Neuronal stem cell (in vitro differentiated cells): ENCODE data around the gene SIDT1.

ENCODE experiments used
- DNase-seq: peaks from one replicate; pipeline ENCODE4 v3.0.0-alpha.2; 2013; ENCODE audit warnings: low spot score
- H2AFZ ChIP-seq: one replicate; pipeline ENCODE4 v1.6.1; 2013; ENCODE audit warnings: mild to moderate bottlenecking, low read length, inconsistent platforms
- H2AK5ac ChIP-seq: 2 replicates; pipeline ENCODE4 v1.6.1; 2013; ENCODE audit warnings: low read depth, mild to moderate bottlenecking, inconsistent platforms, low read length, moderate library complexity, mixed read lengths
- H2BK120ac ChIP-seq: 2 replicates; pipeline ENCODE4 v1.6.1; 2013; ENCODE audit warnings: low read depth, mild to moderate bottlenecking, inconsistent platforms, low read length, moderate library complexity, mixed read lengths
- H2BK12ac ChIP-seq: one replicate; pipeline ENCODE4 v1.6.1; 2013; ENCODE audit warnings: low read length, inconsistent platforms
- H2BK15ac ChIP-seq: 2 replicates; pipeline ENCODE4 v1.6.1; 2013; ENCODE audit warnings: mild to moderate bottlenecking, low read length, inconsistent platforms, mixed read lengths
- H2BK5ac ChIP-seq: one replicate; pipeline ENCODE4 v1.6.1; 2013; ENCODE audit warnings: inconsistent platforms, mild to moderate bottlenecking, low read length, moderate library complexity
- H3K14ac ChIP-seq: one replicate; pipeline ENCODE4 v1.6.1; 2013; ENCODE audit warnings: low read length, inconsistent platforms
- H3K18ac ChIP-seq: 2 replicates; pipeline ENCODE4 v1.6.1; 2013; ENCODE audit warnings: low read length, inconsistent platforms
- H3K23ac ChIP-seq: 2 replicates; pipeline ENCODE4 v1.6.1; 2013; ENCODE audit warnings: low read depth, mild to moderate bottlenecking, mixed read lengths, low read length, inconsistent platforms; ENCODE audit not compliant: poor library complexity
- H3K27ac ChIP-seq: replicated peaks from 3 replicates; pipeline ENCODE4 v1.5.1; 2013; ENCODE audit warnings: low read length, inconsistent platforms
- H3K27me3 ChIP-seq, 3 experiments: 2 replicates each; pipeline ENCODE4 v1.6.1; 2013; ENCODE audit warnings: low read length in 3 of 3, mild to moderate bottlenecking in 2 of 3, inconsistent platforms in 1 of 3, low read depth in 1 of 3, mixed read lengths in 1 of 3, moderate library complexity in 1 of 3; ENCODE audit not compliant: control insufficient read depth in 3 of 3, insufficient read depth in 3 of 3
- H3K36me3 ChIP-seq, 2 donors: replicated peaks in 1 of 2; 2 replicates each; pipeline ENCODE4 v1.6.1; 2013; ENCODE audit warnings: low read length in 2 of 2; ENCODE audit not compliant: control insufficient read depth in 2 of 2, insufficient read depth in 2 of 2
- H3K4ac ChIP-seq: 2 replicates; pipeline ENCODE4 v1.6.1; 2013; ENCODE audit warnings: inconsistent platforms, mild to moderate bottlenecking, low read length, moderate library complexity
- H3K4me1 ChIP-seq, 2 donors: 1 replicate in 1 of 2; 2 replicates in 1 of 2; pipeline ENCODE4 v1.6.1; 2013; ENCODE audit warnings: low read length in 2 of 2, low read depth in 1 of 2; ENCODE audit not compliant: control insufficient read depth in 2 of 2, insufficient read depth in 1 of 2
- H3K4me2 ChIP-seq: one replicate; pipeline ENCODE4 v1.6.1; 2013; ENCODE audit warnings: mild to moderate bottlenecking, low read length, inconsistent platforms; ENCODE audit not compliant: insufficient read depth, poor library complexity, severe bottlenecking
- H3K4me3 ChIP-seq, 2 donors: 2 replicates each; pipeline ENCODE4 v1.5.1; 2013; ENCODE audit warnings: low read length in 2 of 2, mild to moderate bottlenecking in 2 of 2, inconsistent platforms in 1 of 2, moderate library complexity in 1 of 2
- H3K79me1 ChIP-seq: one replicate; pipeline ENCODE4 v1.6.1; 2013; ENCODE audit warnings: low read depth, mild to moderate bottlenecking, inconsistent platforms, low read length, moderate library complexity
- H3K9ac ChIP-seq: one replicate; pipeline ENCODE4 v1.6.1; 2013; ENCODE audit warnings: mild to moderate bottlenecking, low read depth, low read length, inconsistent platforms; ENCODE audit not compliant: poor library complexity
- H3K9me3 ChIP-seq, 2 donors: replicated peaks in 1 of 2; 2 replicates each; pipeline versions ENCODE3 to v1.6.1; 2013; ENCODE audit warnings: low read length in 2 of 2, mild to moderate bottlenecking in 2 of 2, inconsistent platforms in 1 of 2, low read depth in 1 of 2, mixed read lengths in 1 of 2, moderate library complexity in 1 of 2; ENCODE audit not compliant: control insufficient read depth in 2 of 2, insufficient read depth in 1 of 2
- H4K8ac ChIP-seq: one replicate; pipeline ENCODE4 v1.6.1; 2013; ENCODE audit warnings: low read depth, mild to moderate bottlenecking, inconsistent platforms, low read length, moderate library complexity
- H4K91ac ChIP-seq: one replicate; pipeline ENCODE4 v1.6.1; 2013; ENCODE audit warnings: low read length, low read depth, mild to moderate bottlenecking, inconsistent platforms; ENCODE audit not compliant: poor library complexity
- WGBS, 2 donors: extraction: QIAGEN DNeasy Blood & Tissue Kit; methylation state at CpG; one replicate each; pipeline ENCODE4 v1.1.7; 2013; ENCODE audit warnings: missing lambda C conversion rate in 2 of 2, mixed read lengths in 1 of 2; ENCODE audit not compliant: insufficient read length in 2 of 2, insufficient replicate concordance in 1 of 2; ENCODE audit errors: extremely low coverage in 2 of 2; 5-methylcytosine and 5-hydroxymethylcytosine counted together

Gene SIDT1

GRCh38 chr3:113602256-113602655 is 69.9 kb downstream of the SIDT1 start:
- no peak overlapping the region for H2BK120ac ChIP-seq
- no peak overlapping the region for H2AFZ ChIP-seq
- no CpG with 5 or more reads among the region's 2 CpGs for WGBS, 2 donors

GRCh38 chr3:113602836-113603235 is 70.5 kb downstream of the SIDT1 start:
- H3K14ac ChIP-seq, result no peak overlapping the region
- no peaks in the 10 kb centered on the region for H3K27me3 ChIP-seq
- peaks cover 3 to 7% of the 10 kb centered on the region in 2 donors for H3K4me1 ChIP-seq
- no peaks in the 10 kb centered on the region for H3K36me3 ChIP-seq
- no peaks in the 10 kb centered on the region for H3K79me1 ChIP-seq
- no peak overlapping the region for H2BK15ac ChIP-seq
- H2BK12ac ChIP-seq, result no peak overlapping the region
- H3K4ac ChIP-seq, result no peak overlapping the region
- H2BK120ac ChIP-seq, result no peak overlapping the region
- no CpG with 5 or more reads among the region's 11 CpGs for WGBS, 2 donors
- no peak overlapping the region for H2AFZ ChIP-seq
- no peak overlapping the region for H3K23ac ChIP-seq
- no peak overlapping the region for H4K91ac ChIP-seq
- no peak overlapping the region for H3K4me2 ChIP-seq
- H4K8ac ChIP-seq, result no peak overlapping the region
- H3K18ac ChIP-seq, result peak overlapping the region; percentile 86
- H2BK5ac ChIP-seq, result no peak overlapping the region
- H3K27ac ChIP-seq, result no peak overlapping the region
- H3K9me3 ChIP-seq, result no peaks in the 10 kb centered on the region
- DNase-seq, result no peak
- no peak overlapping the region for H2AK5ac ChIP-seq
- H3K4me3 ChIP-seq, result no peak overlapping the region
- H3K9ac ChIP-seq, result no peak overlapping the region

More at GRCh38 chr3:113602256-113602655, 69.9 kb downstream of the SIDT1 start:
- Histone ChIP-seq H3K4me3 (no peak overlapping the region), H3K4me1 (peaks cover 3 to 7% of the 10 kb centered on the region in 2 donors), H3K18ac (no peak overlapping the region), H2AK5ac (no peak overlapping the region), H3K4ac (no peak overlapping the region), H2BK12ac (no peak overlapping the region), H3K14ac (no peak overlapping the region), H2BK5ac (no peak overlapping the region), H3K79me1 (no peaks in the 10 kb centered on the region), H3K23ac (no peak overlapping the region), H2BK15ac (no peak overlapping the region), H3K36me3 (no peaks in the 10 kb centered on the region), H3K4me2 (no peak overlapping the region), H3K27ac (no peak overlapping the region), H3K9ac (no peak overlapping the region), H4K8ac (no peak overlapping the region), H3K27me3 (no peaks in the 10 kb centered on the region), H3K9me3 (no peaks in the 10 kb centered on the region), H4K91ac (no peak overlapping the region)
- no peak for DNase-seq

- Histone ChIP-seq H2BK120ac (no peak overlapping the region), H2AFZ (peak overlapping the region; percentile 64), H3K4me3 (no peak overlapping the region), H3K4ac (no peak overlapping the region), H3K4me1 (peaks cover 3 to 7% of the 10 kb centered on the region in 2 donors), H2BK12ac (no peak overlapping the region), H3K23ac (no peak overlapping the region), H3K4me2 (no peak overlapping the region), H4K8ac (no peak overlapping the region), H3K79me1 (no peaks in the 10 kb centered on the region), H3K18ac (no peak overlapping the region), H4K91ac (no peak overlapping the region), H2AK5ac (no peak overlapping the region), H3K9ac (no peak overlapping the region), H3K36me3 (no peaks in the 10 kb centered on the region), H3K27me3 (no peaks in the 10 kb centered on the region), H2BK5ac (no peak overlapping the region), H2BK15ac (no peak overlapping the region), H3K27ac (no peak overlapping the region), H3K14ac (no peak overlapping the region), H3K9me3 (no peaks in the 10 kb centered on the region)
- WGBS, 2 donors, result no CpG with 5 or more reads among the region's 8 CpGs
- no peak for DNase-seq
Measured at GRCh38 chr3:113606539-113607218, 74.3 kb downstream of the SIDT1 start.

- H2BK12ac ChIP-seq, result no peak overlapping the region
- H3K4me3 ChIP-seq, result no peak overlapping the region
- H3K4me2 ChIP-seq, result no peak overlapping the region
- no peaks in the 10 kb centered on the region for H3K36me3 ChIP-seq
- no peak overlapping the region for H2BK5ac ChIP-seq
- H4K8ac ChIP-seq, result no peak overlapping the region
- H3K18ac ChIP-seq, result no peak overlapping the region
- WGBS, 2 donors, result no CpG with 5 or more reads among the region's 5 CpGs
- no peak overlapping the region for H3K9ac ChIP-seq
- no peak overlapping the region for H2AK5ac ChIP-seq
- H3K4me1 ChIP-seq, result peaks cover 2 to 7% of the 10 kb centered on the region in 2 donors
- H2AFZ ChIP-seq, result peak overlapping the region; percentile 64
- H4K91ac ChIP-seq, result no peak overlapping the region
- H3K27ac ChIP-seq, result no peak overlapping the region
- no peaks in the 10 kb centered on the region for H3K27me3 ChIP-seq
- no peaks in the 10 kb centered on the region for H3K79me1 ChIP-seq
- no peak for DNase-seq
- H3K23ac ChIP-seq, result no peak overlapping the region
- H2BK120ac ChIP-seq, result no peak overlapping the region
- no peak overlapping the region for H2BK15ac ChIP-seq
- no peak overlapping the region for H3K4ac ChIP-seq
- H3K9me3 ChIP-seq, result no peaks in the 10 kb centered on the region
- no peak overlapping the region for H3K14ac ChIP-seq
Measured at GRCh38 chr3:113607219-113607596, 74.9 kb downstream of the SIDT1 start.
